Activated CD4-positive, alpha-beta T cell treated with anti-CD3 and anti-CD28 coated beads for 4 hours (primary cell): ENCODE measurements around the gene SULT2B1.

Experiments
- DNase-seq, 2 donors: peaks; one replicate each; pipeline ENCODE4 v3.0.0-alpha.2; 2020

Gene SULT2B1

GRCh38 chr19:48603850-48604249 is 51.9 kb downstream of the SULT2B1 start:
- no peak for DNase-seq

GRCh38 chr19:48606463-48607358 is 54.7 kb downstream of the SULT2B1 start, which contains the start of gene SPACA4:
SPACA4 (plus strand) TSS chr19:48606742; CDS start chr19:48606979, 237 bp downstream.
- DNase-seq = no peak

GRCh38 chr19:48607359-48607755 is 55.4 kb downstream of the SULT2B1 start:
- DNase-seq = no peak

GRCh38 chr19:48608798-48609263 is 56.9 kb downstream of the SULT2B1 start:
- DNase-seq = peak; percentile 48 to 55

GRCh38 chr19:48609571-48610108 is 57.7 kb downstream of the SULT2B1 start:
- no peak for DNase-seq

GRCh38 chr19:48611872-48612271 is 59.9 kb downstream of the SULT2B1 start:
- DNase-seq = no peak

GRCh38 chr19:48613024-48613851 is 61.3 kb downstream of the SULT2B1 start:
- DNase-seq = no peak

- DNase-seq = no peak
These were observed 62.0 kb downstream of the SULT2B1 start for GRCh38 chr19:48613852-48614435.

- no peak for DNase-seq
These were observed 62.7 kb downstream of the SULT2B1 start, which contains the start of gene FAM83E for GRCh38 chr19:48614436-48615230. FAM83E (minus strand) TSS chr19:48615076; CDS start chr19:48613372, 1,704 bp downstream.

GRCh38 chr19:48615231-48616040 is 63.5 kb downstream of the SULT2B1 start:
- DNase-seq = no peak

GRCh38 chr19:48616041-48616436 is 64.1 kb downstream of the SULT2B1 start:
- no peak for DNase-seq

GRCh38 chr19:48616491-48617056 is 64.6 kb downstream of the SULT2B1 start:
- no peak for DNase-seq

GRCh38 chr19:48617146-48617937 is 65.4 kb downstream of the SULT2B1 start:
- DNase-seq = no peak

GRCh38 chr19:48618278-48618915 is 66.4 kb downstream of the SULT2B1 start:
- no peak for DNase-seq

GRCh38 chr19:48618916-48619691 is 67.1 kb downstream of the SULT2B1 start, which contains the start of the genes RPL18 and SPHK2:
RPL18 (minus strand) TSS chr19:48619178; CDS start chr19:48619143, 35 bp downstream.
SPHK2 (plus strand) TSS chr19:48619506; CDS start chr19:48620515, 1,009 bp downstream.
- DNase-seq = peak; percentile 95

GRCh38 chr19:48619692-48620585 is 68.0 kb downstream of the SULT2B1 start:
- DNase-seq = no peak

- no peak for DNase-seq
These were observed 71.6 kb downstream of the SULT2B1 start for GRCh38 chr19:48623556-48624066.
